Nucleus accumbens (tissue), 56 donors: ENCODE results near the gene C2orf81.
"Not testable (repeated sequence)": the region's sequence is repeated elsewhere in the genome, so short reads cannot be mapped to it uniquely, and the experiment has no call there.

Experiments used
- DNase-seq, 56 donors: peaks; one replicate each; lab custom pipeline; 2025; lab: John Stamatoyannopoulos, UW

Gene C2orf81

GRCh38 chr2:74421221-74421870 lies at the start of gene C2orf81, which contains the start of gene WDR54:
TSS of gene C2orf81 (minus strand) at chr2:74421619. CDS start at chr2:74421560, 59 bp downstream.
TSS of gene WDR54 (plus strand) at chr2:74421730. CDS start at chr2:74422154, 424 bp downstream.
- DNase-seq = peak in 54 of 56 donors; percentile 17 to 92 (median 72)

- DNase-seq = not testable (repeated sequence)
These were observed 49.3 kb upstream of the C2orf81 start for GRCh38 chr2:74470742-74471141.

GRCh38 chr2:74464406-74464805 lies 43.0 kb upstream of the C2orf81 start:
- no peak for DNase-seq

GRCh38 chr2:74462786-74463105 lies 41.3 kb upstream of the C2orf81 start:
- DNase-seq = no peak

GRCh38 chr2:74462054-74462785 lies 40.8 kb upstream of the C2orf81 start:
- no peak for DNase-seq

- DNase-seq = no peak
These were observed 40.0 kb upstream of the C2orf81 start for GRCh38 chr2:74461187-74462053.

- DNase-seq = not testable (repeated sequence)
These were observed 38.8 kb upstream of the C2orf81 start for GRCh38 chr2:74460187-74460586.

GRCh38 chr2:74459503-74460118 lies 38.2 kb upstream of the C2orf81 start:
- not testable (repeated sequence) for DNase-seq

- DNase-seq = peak in 1 of 56 donors; percentile 48
These were observed 37.5 kb upstream of the C2orf81 start for GRCh38 chr2:74458938-74459363.

GRCh38 chr2:74458132-74458937 lies 36.9 kb upstream of the C2orf81 start, which contains the start of gene WBP1:
TSS of gene WBP1 (plus strand) at chr2:74458438. CDS start at chr2:74458603, 165 bp downstream.
- peak; percentile 73 to 100 (median 99) for DNase-seq

GRCh38 chr2:74457549-74458131 lies 36.2 kb upstream of the C2orf81 start:
- peak in 35 of 56 donors; percentile 39 to 84 (median 64) for DNase-seq

GRCh38 chr2:74457129-74457548 lies 35.7 kb upstream of the C2orf81 start:
- peak in 16 of 56 donors; percentile 36 to 83 (median 60) for DNase-seq

GRCh38 chr2:74454654-74455511 lies 33.5 kb upstream of the C2orf81 start, which contains the start of gene INO80B:
TSS of gene INO80B (plus strand) at chr2:74455087. CDS start at chr2:74455117, 30 bp downstream.
- DNase-seq = peak; percentile 77 to 99 (median 95)

GRCh38 chr2:74450570-74451190 lies 29.3 kb upstream of the C2orf81 start:
- no peak for DNase-seq

- no peak for DNase-seq
These were observed 27.4 kb upstream of the C2orf81 start for GRCh38 chr2:74448771-74449170.

GRCh38 chr2:74447230-74447999 lies 26.0 kb upstream of the C2orf81 start:
- no peak for DNase-seq
